Measurements from ENCODE around the gene PANK4. TPM values are rescaled to one million over a fixed set of nuclear protein-coding genes. Genes with fewer than 3 reads are reported as not detected.

Gene PANK4
- total and polyA plus RNA-seq, 4 donors: 6.2 to 26.8 (median 12.6) TPM

DNA sequence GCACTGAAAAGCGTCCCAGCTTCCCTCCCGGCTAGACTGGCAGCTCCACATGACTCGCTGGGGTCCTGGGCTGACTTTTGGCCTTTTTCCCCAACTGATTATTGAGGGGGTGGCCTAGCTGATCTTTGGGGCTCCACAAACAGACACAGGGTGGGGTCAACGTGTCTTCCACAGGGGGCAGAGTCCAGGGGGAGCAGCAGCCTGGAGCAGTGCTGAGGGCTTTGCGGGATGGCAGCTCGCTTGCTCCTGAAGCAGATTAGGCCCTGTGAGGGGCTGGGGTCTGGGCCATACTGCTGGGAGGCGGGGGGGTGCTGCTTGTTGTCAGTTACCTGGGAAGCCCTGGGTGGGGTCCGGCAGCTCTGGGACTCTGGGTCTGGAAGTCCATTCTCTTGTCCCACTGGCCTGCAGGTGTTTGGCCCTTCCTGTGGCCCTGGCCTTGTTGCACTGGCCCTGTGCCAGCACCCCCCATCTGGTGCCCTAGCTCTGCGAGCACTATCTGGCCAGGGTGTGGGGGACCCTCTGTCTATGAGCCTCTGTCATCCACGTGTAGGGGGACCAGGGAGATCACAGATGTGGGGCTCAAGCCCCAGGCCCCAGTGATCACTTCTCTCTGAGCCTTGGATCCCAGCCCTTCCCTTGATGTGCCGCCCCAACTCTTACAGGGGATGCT is 16.0 kb upstream of the PANK4 start:
- Histone ChIP-seq H3K4me3 (ENCODE audit: low read depth in 1 of 3, low read length in 3 of 3) (no peak overlapping the region), H3K27me3 (ENCODE audit: control insufficient read depth in 4 of 4, insufficient read depth in 4 of 4, low read length in 3 of 4) (no peaks in the 10 kb centered on the region), H3K4me1 (ENCODE audit: control insufficient read depth in 4 of 4, insufficient read depth in 4 of 4, low read length in 3 of 4) (peaks cover 4 to 29% (median 15%) of the 10 kb centered on the region in 4 donors), H3K36me3 (ENCODE audit: control insufficient read depth in 4 of 4, insufficient read depth in 3 of 4, low read depth in 1 of 4, low read length in 3 of 4) (no peaks in the 10 kb centered on the region), H3K27ac (ENCODE audit: low read depth in 1 of 2, low read length in 2 of 2) (no peak overlapping the region), H3K9me3 (ENCODE audit: control insufficient read depth in 4 of 4, low read length in 3 of 4) (no peaks in the 10 kb centered on the region), H3K9ac (ENCODE audit: low read depth in 1 of 2, low read length in 2 of 2) (no peak overlapping the region)
- TF ChIP-seq FOXA1 (IDR thresholded peaks at IDR 0.05) (no peak), JUND (IDR thresholded peaks at IDR 0.05) (no peak), HNF4A (conservative IDR thresholded peaks at IDR 0.05) (no peak), RXRA (IDR thresholded peaks at IDR 0.05) (no peak), HNF4G (IDR thresholded peaks at IDR 0.05) (no peak)
- TF ChIP-seq, protein P1, sequence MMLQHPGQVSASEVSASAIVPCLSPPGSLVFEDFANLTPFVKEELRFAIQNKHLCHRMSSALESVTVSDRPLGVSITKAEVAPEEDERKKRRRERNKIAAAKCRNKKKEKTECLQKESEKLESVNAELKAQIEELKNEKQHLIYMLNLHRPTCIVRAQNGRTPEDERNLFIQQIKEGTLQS (IDR thresholded peaks at IDR 0.05): no peak
- TF ChIP-seq, protein P2, sequence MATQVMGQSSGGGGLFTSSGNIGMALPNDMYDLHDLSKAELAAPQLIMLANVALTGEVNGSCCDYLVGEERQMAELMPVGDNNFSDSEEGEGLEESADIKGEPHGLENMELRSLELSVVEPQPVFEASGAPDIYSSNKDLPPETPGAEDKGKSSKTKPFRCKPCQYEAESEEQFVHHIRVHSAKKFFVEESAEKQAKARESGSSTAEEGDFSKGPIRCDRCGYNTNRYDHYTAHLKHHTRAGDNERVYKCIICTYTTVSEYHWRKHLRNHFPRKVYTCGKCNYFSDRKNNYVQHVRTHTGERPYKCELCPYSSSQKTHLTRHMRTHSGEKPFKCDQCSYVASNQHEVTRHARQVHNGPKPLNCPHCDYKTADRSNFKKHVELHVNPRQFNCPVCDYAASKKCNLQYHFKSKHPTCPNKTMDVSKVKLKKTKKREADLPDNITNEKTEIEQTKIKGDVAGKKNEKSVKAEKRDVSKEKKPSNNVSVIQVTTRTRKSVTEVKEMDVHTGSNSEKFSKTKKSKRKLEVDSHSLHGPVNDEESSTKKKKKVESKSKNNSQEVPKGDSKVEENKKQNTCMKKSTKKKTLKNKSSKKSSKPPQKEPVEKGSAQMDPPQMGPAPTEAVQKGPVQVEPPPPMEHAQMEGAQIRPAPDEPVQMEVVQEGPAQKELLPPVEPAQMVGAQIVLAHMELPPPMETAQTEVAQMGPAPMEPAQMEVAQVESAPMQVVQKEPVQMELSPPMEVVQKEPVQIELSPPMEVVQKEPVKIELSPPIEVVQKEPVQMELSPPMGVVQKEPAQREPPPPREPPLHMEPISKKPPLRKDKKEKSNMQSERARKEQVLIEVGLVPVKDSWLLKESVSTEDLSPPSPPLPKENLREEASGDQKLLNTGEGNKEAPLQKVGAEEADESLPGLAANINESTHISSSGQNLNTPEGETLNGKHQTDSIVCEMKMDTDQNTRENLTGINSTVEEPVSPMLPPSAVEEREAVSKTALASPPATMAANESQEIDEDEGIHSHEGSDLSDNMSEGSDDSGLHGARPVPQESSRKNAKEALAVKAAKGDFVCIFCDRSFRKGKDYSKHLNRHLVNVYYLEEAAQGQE (IDR thresholded peaks at IDR 0.05): no peak
- TF ChIP-seq, protein P3, sequence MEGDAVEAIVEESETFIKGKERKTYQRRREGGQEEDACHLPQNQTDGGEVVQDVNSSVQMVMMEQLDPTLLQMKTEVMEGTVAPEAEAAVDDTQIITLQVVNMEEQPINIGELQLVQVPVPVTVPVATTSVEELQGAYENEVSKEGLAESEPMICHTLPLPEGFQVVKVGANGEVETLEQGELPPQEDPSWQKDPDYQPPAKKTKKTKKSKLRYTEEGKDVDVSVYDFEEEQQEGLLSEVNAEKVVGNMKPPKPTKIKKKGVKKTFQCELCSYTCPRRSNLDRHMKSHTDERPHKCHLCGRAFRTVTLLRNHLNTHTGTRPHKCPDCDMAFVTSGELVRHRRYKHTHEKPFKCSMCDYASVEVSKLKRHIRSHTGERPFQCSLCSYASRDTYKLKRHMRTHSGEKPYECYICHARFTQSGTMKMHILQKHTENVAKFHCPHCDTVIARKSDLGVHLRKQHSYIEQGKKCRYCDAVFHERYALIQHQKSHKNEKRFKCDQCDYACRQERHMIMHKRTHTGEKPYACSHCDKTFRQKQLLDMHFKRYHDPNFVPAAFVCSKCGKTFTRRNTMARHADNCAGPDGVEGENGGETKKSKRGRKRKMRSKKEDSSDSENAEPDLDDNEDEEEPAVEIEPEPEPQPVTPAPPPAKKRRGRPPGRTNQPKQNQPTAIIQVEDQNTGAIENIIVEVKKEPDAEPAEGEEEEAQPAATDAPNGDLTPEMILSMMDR (IDR thresholded peaks at IDR 0.05; ENCODE audit: low read depth, low read length, missing input control): no peak
- TF ChIP-seq, protein P4, sequence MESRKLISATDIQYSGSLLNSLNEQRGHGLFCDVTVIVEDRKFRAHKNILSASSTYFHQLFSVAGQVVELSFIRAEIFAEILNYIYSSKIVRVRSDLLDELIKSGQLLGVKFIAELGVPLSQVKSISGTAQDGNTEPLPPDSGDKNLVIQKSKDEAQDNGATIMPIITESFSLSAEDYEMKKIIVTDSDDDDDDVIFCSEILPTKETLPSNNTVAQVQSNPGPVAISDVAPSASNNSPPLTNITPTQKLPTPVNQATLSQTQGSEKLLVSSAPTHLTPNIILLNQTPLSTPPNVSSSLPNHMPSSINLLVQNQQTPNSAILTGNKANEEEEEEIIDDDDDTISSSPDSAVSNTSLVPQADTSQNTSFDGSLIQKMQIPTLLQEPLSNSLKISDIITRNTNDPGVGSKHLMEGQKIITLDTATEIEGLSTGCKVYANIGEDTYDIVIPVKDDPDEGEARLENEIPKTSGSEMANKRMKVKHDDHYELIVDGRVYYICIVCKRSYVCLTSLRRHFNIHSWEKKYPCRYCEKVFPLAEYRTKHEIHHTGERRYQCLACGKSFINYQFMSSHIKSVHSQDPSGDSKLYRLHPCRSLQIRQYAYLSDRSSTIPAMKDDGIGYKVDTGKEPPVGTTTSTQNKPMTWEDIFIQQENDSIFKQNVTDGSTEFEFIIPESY (IDR thresholded peaks at IDR 0.05): no peak
- DNase-seq (ENCODE audit: low spot score): no peak
- WGBS: 80% methylated on average over 11 of the region's 11 CpGs

DNA sequence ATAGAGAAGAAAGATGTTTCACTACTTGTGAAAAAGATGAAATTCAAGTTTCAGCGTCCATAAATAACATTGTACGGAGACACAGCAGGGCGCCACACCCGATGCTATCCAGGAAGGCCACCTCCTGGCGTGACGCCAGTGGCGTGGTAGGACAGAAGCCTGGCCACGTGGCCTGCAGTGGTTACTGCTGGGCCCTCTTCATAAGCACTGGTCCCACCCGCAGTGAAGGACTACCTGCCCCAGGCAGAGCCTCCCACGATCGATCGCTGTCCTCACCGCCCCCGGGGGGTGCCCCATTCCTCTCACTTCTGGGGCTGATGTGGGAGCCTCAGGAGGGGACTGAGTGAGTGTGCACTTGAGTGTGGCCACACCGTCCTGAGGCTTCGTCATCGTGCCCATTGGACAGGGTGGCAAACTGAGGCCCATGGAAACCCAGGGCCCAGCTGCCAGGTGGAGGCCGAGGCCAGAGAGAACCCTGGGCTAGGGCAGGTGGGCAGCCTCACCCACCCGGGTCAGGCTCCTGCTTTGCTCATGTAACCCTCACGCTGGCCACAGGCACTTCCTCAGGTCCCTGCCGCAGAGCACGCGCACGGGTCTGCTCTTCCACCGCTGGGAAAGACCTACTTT is 15.3 kb upstream of the PANK4 start:
- DNase-seq (ENCODE audit: low spot score): no peak
- 72% methylated on average over 25 of the region's 25 CpGs for WGBS
- H3K27ac ChIP-seq (ENCODE audit: low read depth in 1 of 2, low read length in 2 of 2): no peak overlapping the region
- H3K9ac ChIP-seq (ENCODE audit: low read depth in 1 of 2, low read length in 2 of 2): no peak overlapping the region
- no peak for TF ChIP-seq YY1 (IDR thresholded peaks at IDR 0.05)
- TF ChIP-seq RXRA (IDR thresholded peaks at IDR 0.05): no peak
- no peak for TF ChIP-seq FOXA1 (IDR thresholded peaks at IDR 0.05)
- TF ChIP-seq RAD21 (IDR thresholded peaks at IDR 0.05): no peak
- no peak for TF ChIP-seq SP1 (IDR thresholded peaks at IDR 0.05)
- no peak for TF ChIP-seq HNF4A (conservative IDR thresholded peaks at IDR 0.05)
- TF ChIP-seq TAF1 (conservative IDR thresholded peaks at IDR 0.05): no peak
- TF ChIP-seq GABPA (IDR thresholded peaks at IDR 0.05 in 1 of 2, conservative IDR thresholded peaks at IDR 0.05 in 1 of 2): no peak
- TF ChIP-seq JUND (IDR thresholded peaks at IDR 0.05): no peak
- TF ChIP-seq, protein P1 (IDR thresholded peaks at IDR 0.05): no peak
- TF ChIP-seq NR2F2 (IDR thresholded peaks at IDR 0.05): no peak
- TF ChIP-seq, protein P5, sequence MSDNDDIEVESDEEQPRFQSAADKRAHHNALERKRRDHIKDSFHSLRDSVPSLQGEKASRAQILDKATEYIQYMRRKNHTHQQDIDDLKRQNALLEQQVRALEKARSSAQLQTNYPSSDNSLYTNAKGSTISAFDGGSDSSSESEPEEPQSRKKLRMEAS (IDR thresholded peaks at IDR 0.05): no peak
- H3K9me3 ChIP-seq (ENCODE audit: control insufficient read depth in 4 of 4, low read length in 3 of 4): no peaks in the 10 kb centered on the region
- H3K36me3 ChIP-seq (ENCODE audit: control insufficient read depth in 4 of 4, insufficient read depth in 3 of 4, low read depth in 1 of 4, low read length in 3 of 4): no peaks in the 10 kb centered on the region
- no peak overlapping the region for H3K4me3 ChIP-seq (ENCODE audit: low read depth in 1 of 3, low read length in 3 of 3)
- no peaks in the 10 kb centered on the region for H3K27me3 ChIP-seq (ENCODE audit: control insufficient read depth in 4 of 4, insufficient read depth in 4 of 4, low read length in 3 of 4)
- H3K4me1 ChIP-seq (ENCODE audit: control insufficient read depth in 4 of 4, insufficient read depth in 4 of 4, low read length in 3 of 4): peaks cover 0 to 22% (median 10%) of the 10 kb centered on the region in 4 donors

Data from liver (tissue), 9 donors.